DOHH2 (cell line): ENCODE results near the gene PRKAG3.

ENCODE experiments used
- H3F3A ChIP-seq: fragments of 200-600 bp; sonication (generic), shearing (Covaris generic); 2 replicates; pipeline ENCODE4 v1.6.0; 2016; ENCODE audit warnings: antibody characterized with exemption, mild to moderate bottlenecking; ENCODE audit not compliant: control insufficient read depth, insufficient read depth
- H3K27ac ChIP-seq: fragments of 200-600 bp; sonication (generic); 2 replicates; pipeline ENCODE4 v1.5.1; 2014; ENCODE audit warnings: low read depth, mild to moderate bottlenecking, low read length, moderate library complexity
- H3K27me3 ChIP-seq: fragments of 200-600 bp; sonication (generic); 2 replicates; pipeline ENCODE4 v1.6.1; 2014; ENCODE audit warnings: mild to moderate bottlenecking, low read length, mixed read lengths; ENCODE audit not compliant: control insufficient read depth
- H3K36me3 ChIP-seq: fragments of 200-600 bp; sonication (generic); 2 replicates; pipeline ENCODE4 v1.6.1; 2014; ENCODE audit warnings: mild to moderate bottlenecking, low read length, moderate library complexity, mixed read lengths; ENCODE audit not compliant: control insufficient read depth
- H3K4me1 ChIP-seq: fragments of 200-600 bp; sonication (generic); 2 replicates; pipeline ENCODE4 v1.6.1; 2014; ENCODE audit warnings: mild to moderate bottlenecking, low read length, mixed read lengths; ENCODE audit not compliant: control insufficient read depth
- H3K4me2 ChIP-seq: fragments of 200-600 bp; sonication (generic); 2 replicates; pipeline ENCODE4 v1.6.0; 2014; ENCODE audit warnings: mild to moderate bottlenecking, low read length, moderate library complexity
- H3K4me3 ChIP-seq: fragments of 200-600 bp; sonication (generic); 2 replicates; pipeline ENCODE4 v1.5.1; 2014; ENCODE audit warnings: mild to moderate bottlenecking, low read length, mixed read lengths
- H3K79me2 ChIP-seq: fragments of 200-600 bp; sonication (generic); 2 replicates; pipeline ENCODE4 v1.6.1; 2014; ENCODE audit warnings: mild to moderate bottlenecking, low read length, mixed read lengths; ENCODE audit not compliant: control insufficient read depth
- H3K9me2 ChIP-seq: fragments of 200-600 bp; sonication (generic); replicated peaks from 2 replicates; pipeline ENCODE4 v1.6.1; 2014; ENCODE audit warnings: mild to moderate bottlenecking, low read length, mixed read lengths; ENCODE audit not compliant: control insufficient read depth
- H3K9me3 ChIP-seq: fragments of 200-600 bp; sonication (generic); 2 replicates; pipeline ENCODE4 v1.6.1; 2014; ENCODE audit warnings: antibody characterized with exemption, low read length, mixed read lengths; ENCODE audit not compliant: control insufficient read depth, insufficient read depth
- H4K20me1 ChIP-seq: fragments of 200-600 bp; sonication (generic); 2 replicates; pipeline ENCODE4 v1.6.0; 2014; ENCODE audit warnings: low read depth, mild to moderate bottlenecking, antibody characterized with exemption, low read length, moderate library complexity; ENCODE audit not compliant: control insufficient read depth, insufficient read depth
- EZH2phosphoT487 ChIP-seq: fragments of 200-600 bp; sonication (generic); IDR thresholded peaks from 2 replicates; pipeline ENCODE4 v1.6.1; 2017; ENCODE audit warnings: borderline replicate concordance, mild to moderate bottlenecking, antibody characterized with exemption, low read length, moderate library complexity, mixed read lengths
- TF ChIP-seq, protein P1 (sequence below): fragments of 200-600 bp; sonication (generic); IDR thresholded peaks from one replicate; pipeline ENCODE4 v1.5.1; 2014; ENCODE audit warnings: antibody characterized with exemption, mild to moderate bottlenecking, low read depth, low read length; ENCODE audit not compliant: poor library complexity, severe bottlenecking

The PRKAG3 gene

DNA sequence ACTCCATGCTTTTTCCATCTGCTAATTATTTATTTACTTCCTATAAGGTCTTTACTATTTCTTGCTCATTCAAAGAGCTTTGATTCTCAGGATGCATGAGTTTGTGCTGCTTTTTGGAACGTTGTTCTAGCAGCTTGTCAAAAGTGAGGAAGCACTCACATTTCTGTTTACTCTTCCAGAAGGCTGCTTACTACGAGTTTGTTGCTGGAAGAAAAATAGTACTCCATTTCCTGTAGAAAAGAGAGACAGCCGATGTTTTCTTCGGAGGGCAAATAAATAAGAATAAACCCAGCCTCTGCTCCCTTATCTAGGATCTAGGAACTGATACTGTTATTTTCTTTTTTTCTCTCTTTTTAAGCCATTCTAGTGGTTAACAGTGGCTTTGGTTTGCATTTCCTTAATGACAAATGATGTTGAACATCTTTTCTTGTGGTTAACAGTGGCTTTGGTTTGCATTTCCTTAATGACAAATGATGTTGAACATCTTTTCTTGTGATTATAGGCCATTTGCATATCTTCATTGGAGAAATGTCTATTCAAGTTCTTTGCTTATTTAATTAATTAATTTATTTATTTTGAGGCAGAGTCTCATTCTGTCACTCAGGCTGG lies 29.1 kb downstream of the PRKAG3 start:
- Histone ChIP-seq H3K4me1 (peaks cover 26% of the 10 kb centered on the region), H3K36me3 (no peaks in the 10 kb centered on the region), H3K4me3 (no peak overlapping the region), H3K9me2 (no peaks in the 10 kb centered on the region), H3K27me3 (peaks cover 16% of the 10 kb centered on the region), H3K4me2 (peak overlapping the region; percentile 36), H3F3A (no peaks in the 10 kb centered on the region), H3K9me3 (peaks cover 4% of the 10 kb centered on the region; the same call in 1 of the 2 replicates), H3K27ac (peak overlapping the region; percentile 19), H4K20me1 (no peaks in the 10 kb centered on the region), H3K79me2 (no peaks in the 10 kb centered on the region)
- TF ChIP-seq, protein P1, sequence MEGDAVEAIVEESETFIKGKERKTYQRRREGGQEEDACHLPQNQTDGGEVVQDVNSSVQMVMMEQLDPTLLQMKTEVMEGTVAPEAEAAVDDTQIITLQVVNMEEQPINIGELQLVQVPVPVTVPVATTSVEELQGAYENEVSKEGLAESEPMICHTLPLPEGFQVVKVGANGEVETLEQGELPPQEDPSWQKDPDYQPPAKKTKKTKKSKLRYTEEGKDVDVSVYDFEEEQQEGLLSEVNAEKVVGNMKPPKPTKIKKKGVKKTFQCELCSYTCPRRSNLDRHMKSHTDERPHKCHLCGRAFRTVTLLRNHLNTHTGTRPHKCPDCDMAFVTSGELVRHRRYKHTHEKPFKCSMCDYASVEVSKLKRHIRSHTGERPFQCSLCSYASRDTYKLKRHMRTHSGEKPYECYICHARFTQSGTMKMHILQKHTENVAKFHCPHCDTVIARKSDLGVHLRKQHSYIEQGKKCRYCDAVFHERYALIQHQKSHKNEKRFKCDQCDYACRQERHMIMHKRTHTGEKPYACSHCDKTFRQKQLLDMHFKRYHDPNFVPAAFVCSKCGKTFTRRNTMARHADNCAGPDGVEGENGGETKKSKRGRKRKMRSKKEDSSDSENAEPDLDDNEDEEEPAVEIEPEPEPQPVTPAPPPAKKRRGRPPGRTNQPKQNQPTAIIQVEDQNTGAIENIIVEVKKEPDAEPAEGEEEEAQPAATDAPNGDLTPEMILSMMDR, result no peak
- TF ChIP-seq EZH2phosphoT487, result no peak

DNA sequence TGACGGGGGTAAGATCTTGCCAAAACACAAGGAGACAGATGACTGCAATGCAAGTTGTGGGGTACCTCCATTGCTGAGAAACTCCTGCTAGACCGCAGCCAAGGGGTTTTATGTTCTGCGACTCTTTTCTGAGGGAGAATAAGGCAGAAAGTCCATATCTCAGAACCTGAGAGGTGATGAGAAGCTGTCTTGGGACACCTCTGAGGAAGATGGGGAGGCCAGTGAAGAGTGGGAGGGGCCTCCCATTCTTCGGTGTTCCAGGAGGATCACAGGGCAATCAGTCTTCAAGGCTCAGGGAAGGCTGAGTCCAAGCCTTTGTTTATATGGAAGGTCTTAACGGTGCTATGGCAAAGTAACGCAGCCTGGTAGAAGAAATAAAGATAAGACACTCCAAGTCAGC lies 31.6 kb downstream of the PRKAG3 start:
- Histone ChIP-seq H3K79me2 (no peaks in the 10 kb centered on the region), H3F3A (no peaks in the 10 kb centered on the region), H3K4me1 (peaks cover 17% of the 10 kb centered on the region), H4K20me1 (no peaks in the 10 kb centered on the region), H3K4me3 (no peak overlapping the region), H3K36me3 (no peaks in the 10 kb centered on the region), H3K9me2 (no peaks in the 10 kb centered on the region), H3K9me3 (peaks cover 4% of the 10 kb centered on the region; the same call in 1 of the 2 replicates), H3K27me3 (peaks cover 14% of the 10 kb centered on the region), H3K4me2 (no peak overlapping the region), H3K27ac (no peak overlapping the region)
- no peak for TF ChIP-seq EZH2phosphoT487
- TF ChIP-seq, protein P1, result no peak

DNA sequence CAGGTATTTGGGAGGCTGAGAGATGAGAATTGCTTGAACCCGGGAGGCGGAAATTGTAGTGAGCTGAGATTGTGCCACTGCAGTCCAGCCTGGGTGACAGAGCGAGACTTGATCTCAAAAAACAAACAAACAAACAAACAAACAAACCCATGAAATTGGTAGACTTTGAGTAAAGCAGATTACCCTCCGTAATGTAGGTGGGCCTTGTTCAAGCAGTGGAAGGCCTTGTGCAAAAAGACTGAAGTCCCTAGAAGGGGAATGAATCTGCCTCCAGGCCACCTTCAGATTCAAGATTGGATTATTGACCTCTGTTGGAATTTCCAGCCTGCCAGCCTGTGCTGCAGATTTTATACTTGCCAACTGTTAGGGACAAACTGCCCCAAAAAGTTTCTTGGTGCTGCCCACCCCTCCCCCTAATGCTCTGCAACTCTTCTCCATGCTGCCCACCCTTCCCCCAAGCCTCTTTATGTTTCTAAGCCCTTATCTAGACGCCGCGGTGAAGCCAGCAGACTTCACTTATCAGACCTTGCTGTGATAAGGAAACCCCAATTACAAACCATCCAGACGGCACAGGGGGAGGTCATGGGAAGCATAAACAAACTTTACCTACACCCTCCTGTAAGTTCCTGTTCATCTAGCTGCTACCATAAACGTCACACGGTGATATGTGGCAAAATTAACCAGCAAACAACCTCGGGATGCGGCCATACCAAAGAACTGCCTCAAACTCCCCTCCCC lies 32.7 kb downstream of the PRKAG3 start:
- Histone ChIP-seq H3K9me2 (no peaks in the 10 kb centered on the region), H3K4me1 (peaks cover 17% of the 10 kb centered on the region), H3K4me2 (no peak overlapping the region), H3K27me3 (peaks cover 14% of the 10 kb centered on the region), H3K27ac (no peak overlapping the region), H3K79me2 (no peaks in the 10 kb centered on the region), H3K4me3 (no peak overlapping the region), H3K9me3 (no peaks in the 10 kb centered on the region), H4K20me1 (no peaks in the 10 kb centered on the region), H3F3A (no peaks in the 10 kb centered on the region), H3K36me3 (no peaks in the 10 kb centered on the region)
- TF ChIP-seq, protein P1, result no peak
- no peak for TF ChIP-seq EZH2phosphoT487
